ENCODE data around the gene ADCY1.

ADCY1 gene

GRCh38 chr7:45596665-45597095 lies 22.5 kb downstream of the ADCY1 start:
- H3K27me3 ChIP-seq (replicated peaks) = no peaks in the 10 kb centered on the region
- no peak overlapping the region for H3K27ac ChIP-seq
- TF ChIP-seq CTCF (IDR thresholded peaks at IDR 0.05; ENCODE audit: low read depth, low read length, missing control alignments) = no peak
- DNase-seq = no peak
- no peaks in the 10 kb centered on the region for H3K36me3 ChIP-seq (replicated peaks)
- H3K4me3 ChIP-seq (ENCODE audit: low read depth, low read length) = no peak overlapping the region
- in situ Hi-C loops (cut with HindIII; ENCODE audit: low pct_ligation_motif_present, low sequenced_read_pairs) = no loop called here

- no peaks in the 10 kb centered on the region for H3K36me3 ChIP-seq (replicated peaks)
- no peak for DNase-seq
- no peak overlapping the region for H3K4me3 ChIP-seq (ENCODE audit: low read depth, low read length)
- H3K27ac ChIP-seq = no peak overlapping the region
- in situ Hi-C loops (cut with HindIII; ENCODE audit: low pct_ligation_motif_present, low sequenced_read_pairs) = no loop called here
- no peak for TF ChIP-seq CTCF (IDR thresholded peaks at IDR 0.05; ENCODE audit: low read depth, low read length, missing control alignments)
- H3K27me3 ChIP-seq (replicated peaks) = no peaks in the 10 kb centered on the region
These were observed 23.3 kb downstream of the ADCY1 start for GRCh38 chr7:45597286-45597984.

GRCh38 chr7:45598886-45599520 lies 24.8 kb downstream of the ADCY1 start:
- Histone ChIP-seq H3K4me3 (ENCODE audit: low read depth, low read length) (no peak overlapping the region), H3K36me3 (replicated peaks) (no peaks in the 10 kb centered on the region), H3K27ac (no peak overlapping the region), H3K27me3 (replicated peaks) (no peaks in the 10 kb centered on the region)
- in situ Hi-C loops (cut with HindIII; ENCODE audit: low pct_ligation_motif_present, low sequenced_read_pairs) = no loop called here
- no peak for DNase-seq
- no peak for TF ChIP-seq CTCF (IDR thresholded peaks at IDR 0.05; ENCODE audit: low read depth, low read length, missing control alignments)

- no peaks in the 10 kb centered on the region for H3K27me3 ChIP-seq (replicated peaks)
- no peak overlapping the region for H3K4me3 ChIP-seq (ENCODE audit: low read depth, low read length)
- H3K36me3 ChIP-seq (replicated peaks) = no peaks in the 10 kb centered on the region
- TF ChIP-seq CTCF (IDR thresholded peaks at IDR 0.05; ENCODE audit: low read depth, low read length, missing control alignments) = no peak
- DNase-seq = no peak
- no peak overlapping the region for H3K27ac ChIP-seq
- in situ Hi-C loops (cut with HindIII; ENCODE audit: low pct_ligation_motif_present, low sequenced_read_pairs) = no loop called here
These were observed 25.9 kb downstream of the ADCY1 start for GRCh38 chr7:45599851-45600706.

- no peaks in the 10 kb centered on the region for H3K27me3 ChIP-seq (replicated peaks)
- H3K36me3 ChIP-seq (replicated peaks) = no peaks in the 10 kb centered on the region
- no peak for TF ChIP-seq CTCF (IDR thresholded peaks at IDR 0.05; ENCODE audit: low read depth, low read length, missing control alignments)
- H3K4me3 ChIP-seq (ENCODE audit: low read depth, low read length) = no peak overlapping the region
- no peak overlapping the region for H3K27ac ChIP-seq
- DNase-seq = no peak
- in situ Hi-C loops (cut with HindIII; ENCODE audit: low pct_ligation_motif_present, low sequenced_read_pairs) = no loop called here
These were observed 26.9 kb downstream of the ADCY1 start for GRCh38 chr7:45601094-45601493.
